T-helper 1 cell treated with Interleukin-12 subunit alpha and Interleukin-12 subunit beta and Interleukin-4 antibody, amounts not matched to agents 30 ng/mL and 1 ng/mL, for 36 hours (primary cell): ENCODE data around the gene C16orf95. TPM values are rescaled to one million over a fixed set of nuclear protein-coding genes. Genes with fewer than 3 reads are reported as not detected.

Source experiments
- intact Hi-C: fragments of 100-400 bp; cut with micrococcal nuclease; formaldehyde crosslinking; loops from one replicate; pipeline ENCODE4 v1.15.1; 2024
- total RNA-seq: library from RNA; stranded (reverse); gene quantifications from 2 replicates; pipeline ENCODE4 v1.2.3, GENCODE V29; 2022

C16orf95 gene
- total RNA-seq, 1 donor from 2014 or later = 7.0 TPM

DNA sequence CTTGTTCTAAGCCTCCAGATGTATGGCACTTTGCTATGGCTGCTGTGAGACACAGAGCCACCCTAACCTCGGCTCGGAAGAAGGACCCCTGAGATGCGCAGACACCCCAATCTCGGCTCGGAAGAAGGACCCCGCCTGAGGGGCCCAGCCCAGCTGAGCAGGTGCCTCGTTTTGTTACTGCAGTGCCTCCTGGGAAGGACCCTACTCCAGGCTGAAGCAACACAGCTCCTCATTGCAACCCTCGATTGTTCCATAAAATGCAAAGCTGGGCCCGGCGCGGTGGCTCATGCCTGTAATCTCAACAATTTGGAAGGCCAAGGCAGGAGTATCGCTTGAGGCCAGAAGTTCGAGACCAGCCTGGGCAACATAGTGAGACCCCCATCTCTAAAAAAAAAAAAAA, 61.3 kb downstream of the C16orf95 start:
- intact Hi-C loops = no loop called here

DNA sequence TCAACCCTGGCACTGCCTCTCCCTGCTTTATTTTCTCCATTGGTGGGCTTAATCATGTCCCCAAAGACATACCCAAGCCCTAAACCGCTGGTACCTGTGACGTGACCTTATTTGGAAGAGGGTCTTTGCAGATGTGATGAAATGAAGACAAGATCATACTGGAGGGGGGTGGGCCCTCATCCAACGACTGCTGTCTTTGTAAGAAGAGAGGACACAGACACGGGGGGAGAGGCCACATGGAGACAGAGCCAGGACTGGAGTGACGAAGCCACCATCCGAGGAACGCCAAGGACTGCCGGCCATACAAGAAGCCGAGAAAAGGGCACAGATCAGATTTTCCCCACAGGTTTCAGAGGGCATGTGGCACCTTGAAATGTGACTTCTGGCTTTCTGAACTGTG, 62.5 kb downstream of the C16orf95 start:
- intact Hi-C loops = no loop called here

DNA sequence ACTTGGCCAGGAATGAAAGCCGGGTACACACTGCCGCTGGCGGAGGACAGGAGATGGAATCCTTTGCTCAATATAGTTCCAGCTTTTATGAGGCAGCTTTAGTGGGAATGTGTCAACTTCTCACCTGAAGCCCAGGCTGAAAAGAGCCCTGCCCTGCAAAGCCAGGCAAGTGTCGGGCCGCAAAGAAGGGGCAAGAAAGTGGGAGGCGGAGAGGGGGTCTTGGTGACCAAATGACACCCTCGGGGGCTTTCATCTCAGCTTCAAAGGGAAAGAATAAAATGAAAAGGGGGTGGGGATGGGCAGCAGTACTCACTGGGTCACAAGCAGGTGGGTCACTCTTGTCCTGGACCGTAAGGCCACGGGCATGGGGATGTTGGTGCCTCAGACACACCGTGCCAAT, 62.9 kb downstream of the C16orf95 start:
- intact Hi-C loops = no loop called here

DNA sequence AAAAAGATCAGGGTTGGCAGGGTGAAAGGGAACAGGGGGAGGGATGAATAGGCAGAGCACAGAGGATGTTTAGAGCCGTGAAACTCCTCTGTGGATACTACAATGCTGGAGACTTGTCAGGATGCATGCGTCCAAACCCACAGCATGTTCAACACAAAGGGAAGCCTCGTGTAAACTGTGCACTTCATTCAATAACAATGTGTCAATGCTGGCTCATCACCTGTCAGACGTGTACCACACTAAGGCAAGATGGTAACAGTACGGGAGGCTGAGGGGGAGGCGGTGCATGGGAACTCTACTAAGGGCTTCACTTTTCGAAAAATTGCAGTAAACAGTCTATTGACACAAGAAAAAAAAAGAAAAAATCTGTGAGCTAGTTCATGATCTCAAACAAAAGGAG, 63.7 kb downstream of the C16orf95 start:
- intact Hi-C loops = no loop called here

Other genes with a start within 250 kb of the C16orf95 start
- 33.0 and 33.8 TPM in 2 replicates for gene FBXO31, start 66.4 kb upstream of the C16orf95 start, total RNA-seq
- gene MAP1LC3B, start 74.9 kb upstream of the C16orf95 start, total RNA-seq = 58.9 and 60.5 TPM in 2 replicates
- 4.7 and 6.3 TPM in 2 replicates for gene ZCCHC14, start 175.6 kb upstream of the C16orf95 start, total RNA-seq